Activated CD4-positive, alpha-beta T cell treated with anti-CD3 and anti-CD28 coated beads, Interleukin-2, amount 10 ng/mL, durations not matched to agents 24 days and 14 days (primary cell): ENCODE results near the gene MEIS2. TPM values are rescaled to one million over a fixed set of nuclear protein-coding genes. Genes with fewer than 3 reads are reported as not detected.

Source experiments
- DNase-seq: peaks from one replicate; pipeline ENCODE4 v3.0.0; 2022
- H3K27ac Mint-ChIP-seq: one replicate; pipeline ENCODE4 v1.8.0; 2022; ENCODE audit warnings: mild to moderate bottlenecking, mixed read lengths
- H3K27me3 Mint-ChIP-seq: one replicate; pipeline ENCODE4 v1.8.0; 2022; ENCODE audit warnings: mixed read lengths
- H3K36me3 Mint-ChIP-seq: one replicate; pipeline ENCODE4 v1.8.0; 2022; ENCODE audit warnings: low read depth, mild to moderate bottlenecking, mixed read lengths
- H3K4me1 Mint-ChIP-seq: one replicate; pipeline ENCODE4 v1.8.0; 2021; ENCODE audit warnings: mixed read lengths
- H3K4me3 Mint-ChIP-seq: one replicate; pipeline ENCODE4 v1.8.0; 2022; ENCODE audit warnings: mild to moderate bottlenecking, moderate library complexity, mixed read lengths
- H3K9me3 Mint-ChIP-seq: one replicate; pipeline ENCODE4 v1.8.0; 2021; ENCODE audit warnings: mixed read lengths
- intact Hi-C: fragments of 100-400 bp; cut with micrococcal nuclease; formaldehyde crosslinking; loops from one replicate; pipeline ENCODE4 v1.15.1; 2023
- total RNA-seq: library from RNA; stranded (reverse); gene quantifications from 2 replicates; pipeline ENCODE4 v1.2.3, GENCODE V29; 2022

MEIS2 gene
- total RNA-seq, 1 donor from 2014 or later: not detected

DNA sequence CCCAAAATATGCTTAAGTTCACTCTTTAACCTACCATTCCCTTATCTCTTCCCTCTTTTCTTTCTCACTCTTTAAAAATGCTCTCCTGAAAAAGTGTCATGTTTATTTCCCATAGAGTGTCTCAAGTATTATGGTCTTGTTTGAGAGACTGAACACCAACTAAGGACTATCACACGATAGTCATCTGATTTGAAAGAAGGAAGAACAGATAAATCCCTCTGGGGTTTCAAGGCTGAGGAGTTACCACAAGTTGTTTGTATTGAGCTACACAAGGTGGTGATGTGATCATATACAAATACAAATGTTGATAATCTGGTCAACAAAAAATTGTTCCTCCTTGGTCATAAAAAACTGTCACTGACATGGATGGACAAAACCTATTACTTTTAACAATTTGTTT lies 13.8 kb downstream of the MEIS2 start:
- Mint-ChIP-seq H3K27me3 (peaks cover 4% of the 10 kb centered on the region), H3K27ac (no peak overlapping the region), H3K9me3 (no peaks in the 10 kb centered on the region), H3K4me1 (no peaks in the 10 kb centered on the region), H3K4me3 (no peak overlapping the region), H3K36me3 (no peaks in the 10 kb centered on the region)
- intact Hi-C loops: no loop called here
- no peak for DNase-seq

DNA sequence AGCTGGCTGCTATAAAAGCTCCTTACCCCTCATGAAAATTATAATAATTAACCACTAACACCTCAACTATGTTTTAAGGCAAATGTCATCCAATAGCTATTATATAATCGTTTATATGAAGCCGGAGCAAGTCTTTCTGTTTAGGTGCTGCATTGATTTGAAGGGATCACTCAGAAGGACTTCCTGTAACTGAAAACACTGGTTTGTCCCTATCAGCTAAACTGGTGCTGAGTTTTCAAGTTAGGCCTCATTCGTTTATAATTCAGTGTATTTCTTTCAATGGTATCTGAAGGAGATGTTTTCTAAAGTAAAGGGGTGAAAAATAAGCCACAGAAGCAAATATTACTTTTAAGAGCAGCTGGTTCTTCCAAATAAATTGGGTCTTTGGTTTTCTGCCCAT lies 14.2 kb downstream of the MEIS2 start:
- intact Hi-C loops: no loop called here
- Mint-ChIP-seq H3K36me3 (no peaks in the 10 kb centered on the region), H3K9me3 (no peaks in the 10 kb centered on the region), H3K27me3 (peaks cover 2% of the 10 kb centered on the region), H3K4me1 (no peaks in the 10 kb centered on the region), H3K4me3 (no peak overlapping the region), H3K27ac (no peak overlapping the region)
- DNase-seq: no peak

DNA sequence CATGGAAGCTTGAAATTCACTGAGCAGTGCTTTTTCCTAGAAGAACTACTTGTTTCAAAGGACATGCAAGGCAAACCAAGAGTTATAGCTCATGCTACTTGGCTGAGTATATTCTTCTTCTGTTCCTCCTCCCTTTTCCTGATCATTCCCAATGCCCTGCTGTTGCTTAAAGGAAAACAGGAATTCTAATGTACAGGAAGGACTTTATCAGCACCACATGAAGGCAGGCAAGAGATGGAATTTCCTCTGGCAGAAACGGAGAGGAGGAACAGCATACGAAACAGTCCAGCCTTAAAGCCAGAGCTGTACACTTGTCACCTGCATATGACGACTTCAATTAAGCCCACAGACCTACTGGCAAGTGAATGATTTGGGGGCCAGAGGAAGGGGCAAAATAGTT lies 15.7 kb downstream of the MEIS2 start:
- no peak for DNase-seq
- intact Hi-C loops: no loop called here
- H3K27me3 Mint-ChIP-seq: peaks cover 2% of the 10 kb centered on the region
- H3K4me3 Mint-ChIP-seq: no peak overlapping the region
- H3K27ac Mint-ChIP-seq: no peak overlapping the region
- H3K36me3 Mint-ChIP-seq: no peaks in the 10 kb centered on the region
- no peaks in the 10 kb centered on the region for H3K4me1 Mint-ChIP-seq
- H3K9me3 Mint-ChIP-seq: no peaks in the 10 kb centered on the region

DNA sequence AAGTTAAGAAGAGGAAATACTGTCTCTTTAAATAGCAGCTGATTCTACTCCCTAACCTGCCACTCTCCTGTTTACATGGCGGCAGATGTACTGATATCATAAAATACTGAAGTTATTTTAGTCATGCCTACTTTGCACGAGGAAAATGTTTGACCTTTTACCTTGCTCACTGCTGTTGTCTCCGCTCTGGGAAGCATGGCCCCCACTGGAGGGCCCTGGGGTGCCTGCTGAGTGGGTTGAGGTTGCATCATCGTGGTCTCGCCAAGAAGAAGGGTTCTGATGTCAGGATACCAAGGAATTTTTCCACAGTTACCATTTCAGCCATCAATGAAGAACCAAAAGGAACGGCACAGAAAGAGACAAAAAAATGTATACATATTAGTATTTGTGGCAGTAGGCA lies 16.7 kb downstream of the MEIS2 start:
- Mint-ChIP-seq H3K27ac (no peak overlapping the region), H3K36me3 (no peaks in the 10 kb centered on the region)
- intact Hi-C loops: no loop called here

DNA sequence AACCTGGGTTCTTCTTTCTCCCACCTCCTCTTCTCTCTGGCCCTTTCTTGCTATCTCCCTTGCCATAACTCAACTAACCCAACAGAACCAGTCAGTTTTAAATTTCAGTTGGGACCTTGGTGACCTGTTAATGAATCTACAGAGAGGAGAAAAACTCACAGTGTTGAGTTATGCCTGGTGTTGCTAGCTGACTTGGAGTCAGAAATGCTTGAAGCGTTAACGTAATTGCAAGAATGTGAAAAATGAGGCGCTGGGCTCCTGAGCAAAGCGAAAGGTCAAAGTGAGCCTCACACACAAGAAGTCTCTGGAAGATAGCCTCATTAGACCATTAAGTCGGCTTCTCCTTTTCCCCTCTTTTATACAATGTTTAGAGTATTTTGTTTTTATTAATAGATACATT lies 18.4 kb downstream of the MEIS2 start:
- H3K27ac Mint-ChIP-seq: no peak overlapping the region
- no peak for DNase-seq
- H3K36me3 Mint-ChIP-seq: no peaks in the 10 kb centered on the region
- no peak overlapping the region for H3K4me3 Mint-ChIP-seq
- H3K4me1 Mint-ChIP-seq: no peaks in the 10 kb centered on the region
- intact Hi-C loops: no loop called here
- no peaks in the 10 kb centered on the region for H3K9me3 Mint-ChIP-seq
- no peaks in the 10 kb centered on the region for H3K27me3 Mint-ChIP-seq

More for the DNA sequence above, 16.7 kb downstream of the MEIS2 start:
- no peak for DNase-seq
- Mint-ChIP-seq H3K4me3 (no peak overlapping the region), H3K9me3 (no peaks in the 10 kb centered on the region), H3K4me1 (no peaks in the 10 kb centered on the region), H3K27me3 (no peaks in the 10 kb centered on the region)

DNA sequence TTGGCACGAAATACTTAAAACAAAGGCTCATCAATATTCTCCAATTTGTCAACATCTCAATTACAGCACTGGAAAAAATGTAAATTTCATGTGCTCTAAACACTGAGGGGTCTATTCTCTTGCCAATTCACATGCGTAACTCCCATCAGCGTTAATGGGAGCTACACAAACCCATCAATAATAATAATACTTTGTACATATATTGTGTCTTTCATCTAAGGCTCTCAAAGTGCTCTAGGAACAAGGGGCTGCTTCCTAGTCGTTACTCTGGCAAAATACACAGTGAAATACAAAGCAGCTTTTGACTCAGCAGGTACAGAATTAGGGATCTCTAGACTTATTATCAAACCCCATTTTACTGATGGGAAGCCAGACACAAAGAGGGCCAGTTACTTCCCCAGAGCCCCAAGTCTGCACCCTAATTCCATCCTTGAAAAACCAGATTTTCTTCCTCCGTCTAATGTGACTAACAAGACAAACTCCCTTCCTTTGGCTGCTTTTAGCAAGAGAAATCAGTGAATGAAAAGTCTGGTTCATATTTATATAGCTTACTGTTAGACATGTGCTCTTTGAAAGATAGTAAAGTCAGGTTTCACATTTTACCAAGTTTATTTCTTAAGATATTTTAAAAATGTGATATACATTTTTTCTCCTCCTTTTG lies 20.0 kb downstream of the MEIS2 start:
- no peak for DNase-seq
- intact Hi-C loops: no loop called here

DNA sequence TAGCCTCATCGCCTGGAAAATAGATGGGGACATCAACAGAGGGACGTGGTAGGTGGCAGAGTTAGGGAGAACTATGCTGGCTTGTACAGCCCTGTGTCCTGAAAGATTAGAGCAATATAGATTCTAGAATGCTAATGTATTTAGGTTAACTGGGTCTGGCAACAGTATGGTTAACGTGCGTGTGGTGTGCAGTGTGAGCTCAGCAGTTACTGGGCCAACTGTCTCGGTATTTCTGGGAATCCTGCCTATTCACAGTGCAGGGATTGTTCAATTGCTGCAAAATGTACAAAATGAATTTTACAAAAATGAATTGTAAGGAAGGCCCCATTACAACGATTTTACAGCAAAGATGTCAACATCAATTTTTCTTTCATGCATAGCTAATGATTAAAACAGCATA lies 20.6 kb downstream of the MEIS2 start:
- Mint-ChIP-seq H3K27me3 (no peaks in the 10 kb centered on the region), H3K9me3 (no peaks in the 10 kb centered on the region), H3K27ac (no peak overlapping the region), H3K4me3 (no peak overlapping the region), H3K36me3 (no peaks in the 10 kb centered on the region), H3K4me1 (no peaks in the 10 kb centered on the region)
- DNase-seq: no peak
- intact Hi-C loops: no loop called here

More for the DNA sequence above, 20.0 kb downstream of the MEIS2 start:
- Mint-ChIP-seq H3K9me3 (no peaks in the 10 kb centered on the region), H3K4me1 (no peaks in the 10 kb centered on the region), H3K4me3 (no peak overlapping the region), H3K27me3 (no peaks in the 10 kb centered on the region), H3K27ac (no peak overlapping the region), H3K36me3 (no peaks in the 10 kb centered on the region)

DNA sequence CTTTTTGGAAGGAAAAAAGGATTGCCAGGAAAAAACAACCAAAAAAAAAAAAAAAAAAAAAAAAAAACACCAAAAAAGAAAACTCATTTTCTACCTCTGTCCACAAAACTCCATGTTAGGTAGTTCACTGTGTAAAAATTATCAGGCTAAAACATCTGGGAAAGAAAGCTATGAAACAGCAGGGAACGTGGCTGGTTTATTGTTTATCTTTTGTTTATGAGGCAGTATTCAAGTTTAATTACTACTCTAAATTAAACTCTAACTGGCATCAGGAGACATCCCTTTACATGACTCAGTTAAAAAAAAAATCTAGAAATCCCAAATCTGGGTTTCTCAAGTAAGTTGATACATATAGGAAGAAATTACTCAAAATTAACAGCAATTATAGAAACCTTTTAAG lies 21.8 kb downstream of the MEIS2 start:
- Mint-ChIP-seq H3K4me3 (no peak overlapping the region), H3K36me3 (no peaks in the 10 kb centered on the region), H3K4me1 (no peaks in the 10 kb centered on the region), H3K9me3 (no peaks in the 10 kb centered on the region), H3K27ac (no peak overlapping the region), H3K27me3 (no peaks in the 10 kb centered on the region)
- DNase-seq: no peak
- intact Hi-C loops: no loop called here

DNA sequence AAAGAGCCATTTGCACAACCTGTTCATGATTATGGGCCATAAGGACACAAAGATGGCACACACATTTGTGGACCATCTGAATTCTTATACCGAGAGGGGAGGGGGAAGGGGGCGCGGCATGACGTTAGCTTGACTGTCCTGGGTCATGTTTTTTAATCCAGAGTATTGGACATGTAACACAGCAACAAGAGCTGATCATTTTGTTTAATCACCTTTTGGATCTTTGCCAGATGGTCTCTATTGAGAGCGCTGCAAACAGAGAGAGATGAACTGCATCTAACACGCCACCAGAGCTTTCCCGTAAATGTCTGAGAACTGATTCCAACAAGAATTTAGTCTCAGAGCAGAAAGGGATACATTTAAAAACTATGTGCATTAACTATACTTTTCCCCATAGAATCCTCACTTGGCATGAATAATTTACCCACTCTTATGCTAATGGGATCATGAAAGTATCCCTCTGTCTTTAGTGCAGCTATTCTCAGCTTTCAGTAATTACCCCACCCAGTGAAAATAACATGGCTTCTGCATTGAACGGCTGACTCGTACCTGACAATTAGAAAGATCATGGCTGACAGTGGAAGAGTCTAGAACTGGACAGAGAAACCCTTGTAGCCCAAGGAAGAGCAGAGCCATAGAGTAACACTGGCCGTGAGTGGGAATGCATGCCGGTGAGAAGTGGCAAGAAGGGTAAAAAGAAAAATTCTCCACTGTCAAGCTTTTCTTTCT lies 22.6 kb downstream of the MEIS2 start:
- no peaks in the 10 kb centered on the region for H3K27me3 Mint-ChIP-seq
- no peaks in the 10 kb centered on the region for H3K36me3 Mint-ChIP-seq
- no peak overlapping the region for H3K27ac Mint-ChIP-seq
- no peaks in the 10 kb centered on the region for H3K9me3 Mint-ChIP-seq
- no peaks in the 10 kb centered on the region for H3K4me1 Mint-ChIP-seq
- intact Hi-C loops: no loop called here
- DNase-seq: no peak
- H3K4me3 Mint-ChIP-seq: no peak overlapping the region

DNA sequence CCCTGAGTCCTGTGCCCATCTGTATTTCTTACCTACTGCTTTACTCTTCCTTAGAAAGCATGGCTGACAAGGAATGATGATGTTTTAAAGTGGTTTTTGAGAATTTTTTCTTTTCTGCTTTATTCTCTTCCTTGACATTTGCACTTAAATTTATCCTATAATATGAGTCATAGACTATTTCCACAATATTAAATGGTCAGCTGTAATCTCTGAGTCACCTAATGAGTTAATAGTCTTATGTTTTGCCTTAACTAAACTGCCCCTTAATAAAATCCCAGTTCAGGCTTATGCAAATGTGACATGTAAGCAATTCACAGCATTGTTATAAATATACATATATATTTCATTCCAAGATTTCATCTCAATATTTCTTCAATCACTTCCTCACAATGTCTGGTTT lies 23.8 kb downstream of the MEIS2 start:
- Mint-ChIP-seq H3K4me1 (no peaks in the 10 kb centered on the region), H3K4me3 (no peak overlapping the region), H3K9me3 (no peaks in the 10 kb centered on the region), H3K36me3 (no peaks in the 10 kb centered on the region), H3K27ac (no peak overlapping the region), H3K27me3 (no peaks in the 10 kb centered on the region)
- DNase-seq: no peak
- intact Hi-C loops: no loop called here

DNA sequence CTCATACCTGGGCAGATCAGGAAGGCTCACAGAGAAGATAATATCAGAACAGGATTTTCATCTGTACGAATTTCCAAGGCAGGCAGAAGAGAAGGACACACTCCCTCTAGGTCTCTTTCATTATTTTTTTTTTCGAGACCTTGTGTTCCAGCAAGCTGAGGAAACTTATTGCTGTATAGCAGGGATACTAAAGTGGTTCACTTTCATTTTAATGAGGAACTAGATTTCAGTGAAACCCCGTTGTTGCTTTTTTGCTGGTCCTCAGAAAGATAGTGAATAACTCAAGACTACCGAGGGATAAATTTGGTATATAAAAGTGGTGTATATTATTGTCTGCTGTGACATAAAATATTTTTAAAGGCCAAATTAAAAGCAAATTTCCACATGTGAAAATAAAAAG lies 24.6 kb downstream of the MEIS2 start:
- Mint-ChIP-seq H3K27me3 (no peaks in the 10 kb centered on the region), H3K4me1 (no peaks in the 10 kb centered on the region), H3K27ac (no peak overlapping the region), H3K9me3 (no peaks in the 10 kb centered on the region), H3K4me3 (no peak overlapping the region), H3K36me3 (no peaks in the 10 kb centered on the region)
- no peak for DNase-seq
- intact Hi-C loops: no loop called here

DNA sequence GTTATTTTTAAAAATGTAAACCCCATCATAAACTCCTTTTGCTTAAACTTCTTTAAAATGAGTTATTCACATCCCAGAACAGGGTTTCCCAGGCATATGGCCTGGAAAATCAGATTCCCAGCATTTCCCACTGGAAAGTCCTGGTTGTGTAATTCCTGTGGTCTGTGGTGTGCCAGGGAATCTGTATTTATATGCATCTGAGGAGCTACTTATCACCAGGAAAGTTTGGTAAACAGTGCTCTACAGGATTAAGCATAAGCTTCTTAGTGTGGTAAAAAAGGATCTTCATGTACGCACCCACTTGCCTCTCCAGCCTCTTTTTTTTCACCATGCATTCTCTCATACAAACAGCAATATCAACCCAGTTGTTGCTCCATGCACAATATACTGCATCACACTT lies 28.2 kb downstream of the MEIS2 start:
- DNase-seq: no peak
- Mint-ChIP-seq H3K27ac (no peak overlapping the region), H3K27me3 (no peaks in the 10 kb centered on the region), H3K36me3 (no peaks in the 10 kb centered on the region), H3K4me1 (no peaks in the 10 kb centered on the region), H3K9me3 (no peaks in the 10 kb centered on the region), H3K4me3 (no peak overlapping the region)
- intact Hi-C loops: no loop called here

DNA sequence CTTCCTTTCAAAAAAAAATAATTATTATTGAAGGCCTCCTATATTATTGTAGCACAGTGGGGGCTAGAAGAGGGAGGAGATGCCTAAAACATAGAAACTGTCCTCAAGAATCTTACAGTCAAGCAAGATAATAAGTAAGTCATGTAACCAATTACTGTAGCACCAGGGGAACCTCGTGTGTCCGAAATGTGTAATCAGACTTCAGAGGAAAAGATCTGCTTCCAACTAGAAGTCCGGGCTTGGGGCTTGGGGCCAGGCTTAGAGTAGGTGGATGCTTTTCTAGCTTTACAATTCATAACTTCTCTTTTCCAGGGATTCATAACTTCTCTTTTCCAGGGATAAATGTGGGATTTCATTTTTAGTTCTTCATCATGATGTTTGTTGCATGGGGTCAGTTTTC lies 29.2 kb downstream of the MEIS2 start:
- no peak for DNase-seq
- Mint-ChIP-seq H3K36me3 (no peaks in the 10 kb centered on the region), H3K4me1 (no peaks in the 10 kb centered on the region), H3K9me3 (no peaks in the 10 kb centered on the region), H3K27ac (no peak overlapping the region), H3K27me3 (no peaks in the 10 kb centered on the region), H3K4me3 (no peak overlapping the region)
- intact Hi-C loops: no loop called here

DNA sequence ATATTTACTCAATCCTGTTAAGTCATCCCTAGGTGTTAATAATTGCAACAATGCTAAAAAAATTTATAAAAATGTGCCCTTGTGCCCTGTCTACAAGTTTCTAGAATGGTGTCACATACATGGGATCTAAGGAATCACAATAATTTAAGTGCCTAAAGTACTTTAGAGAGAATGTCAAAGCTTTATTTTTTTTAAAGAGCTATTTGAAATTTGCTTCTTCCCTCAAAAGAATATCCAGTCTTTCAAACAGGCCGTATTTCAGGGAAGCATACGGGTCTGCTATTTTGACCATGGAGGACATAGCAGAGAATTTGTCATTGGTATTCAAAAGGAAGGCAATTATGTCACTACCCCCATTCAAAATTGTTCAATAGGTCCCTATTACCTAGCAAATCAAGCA lies 29.7 kb downstream of the MEIS2 start:
- Mint-ChIP-seq H3K27me3 (no peaks in the 10 kb centered on the region), H3K27ac (no peak overlapping the region), H3K4me3 (no peak overlapping the region), H3K4me1 (no peaks in the 10 kb centered on the region), H3K36me3 (no peaks in the 10 kb centered on the region), H3K9me3 (no peaks in the 10 kb centered on the region)
- intact Hi-C loops: no loop called here
- no peak for DNase-seq

DNA sequence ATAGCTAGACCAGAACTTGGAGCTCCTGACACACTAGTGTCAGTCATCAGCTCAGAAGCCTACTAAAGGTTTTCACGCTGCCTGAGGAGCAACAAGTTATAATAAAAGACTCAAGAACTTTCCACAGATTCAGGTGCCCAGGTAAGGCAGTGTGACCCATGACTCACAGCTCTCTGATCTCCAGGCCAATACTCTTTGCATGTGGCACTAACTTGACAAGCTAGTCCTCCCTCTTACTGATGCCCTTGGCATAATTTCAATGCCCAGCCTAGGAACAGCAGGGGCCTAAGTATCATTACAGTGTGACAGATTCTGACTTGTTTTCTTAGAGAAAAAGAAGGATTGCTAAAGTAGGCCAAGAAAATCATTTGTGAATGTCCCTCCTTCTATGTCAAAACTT lies 38.4 kb downstream of the MEIS2 start:
- Mint-ChIP-seq H3K36me3 (no peaks in the 10 kb centered on the region), H3K4me3 (no peak overlapping the region), H3K27ac (no peak overlapping the region), H3K4me1 (no peaks in the 10 kb centered on the region), H3K9me3 (no peaks in the 10 kb centered on the region), H3K27me3 (no peaks in the 10 kb centered on the region)
- intact Hi-C loops: no loop called here
- DNase-seq: no peak
